Limb (tissue), 2 donors: ENCODE data around the gene ACADS.
A peak's percentile ranks its signal among the peaks of the same experiment; 100 is the strongest.

Experiments
- DNase-seq, 2 donors: peaks; one replicate each; pipeline ENCODE4 v3.0.0-alpha.2; 2016; ENCODE audit errors: extremely low spot score in 2 of 2

Gene ACADS

GRCh38 chr12:120700886-120701285 is 24.7 kb upstream of the ACADS start:
- DNase-seq, result no peak

DNA sequence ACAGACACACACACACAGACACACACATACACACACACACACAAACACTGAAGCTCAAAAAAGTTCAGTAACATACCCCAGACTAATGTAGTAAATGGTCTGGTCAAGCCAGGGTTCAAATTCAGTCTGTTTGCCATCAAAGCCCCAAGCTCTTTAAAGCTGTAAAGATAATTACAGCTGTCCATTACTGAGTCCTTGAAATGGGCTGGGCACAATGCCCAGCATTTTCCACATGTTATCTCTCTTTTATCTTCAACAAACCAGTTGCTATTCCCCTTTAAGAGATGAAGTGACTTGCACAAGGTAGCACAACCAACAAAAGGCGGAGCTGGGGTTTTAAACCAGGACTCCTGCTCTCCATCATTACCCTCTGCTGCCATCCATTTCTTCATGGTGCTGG is 23.0 kb upstream of the ACADS start:
- no peak for DNase-seq

DNA sequence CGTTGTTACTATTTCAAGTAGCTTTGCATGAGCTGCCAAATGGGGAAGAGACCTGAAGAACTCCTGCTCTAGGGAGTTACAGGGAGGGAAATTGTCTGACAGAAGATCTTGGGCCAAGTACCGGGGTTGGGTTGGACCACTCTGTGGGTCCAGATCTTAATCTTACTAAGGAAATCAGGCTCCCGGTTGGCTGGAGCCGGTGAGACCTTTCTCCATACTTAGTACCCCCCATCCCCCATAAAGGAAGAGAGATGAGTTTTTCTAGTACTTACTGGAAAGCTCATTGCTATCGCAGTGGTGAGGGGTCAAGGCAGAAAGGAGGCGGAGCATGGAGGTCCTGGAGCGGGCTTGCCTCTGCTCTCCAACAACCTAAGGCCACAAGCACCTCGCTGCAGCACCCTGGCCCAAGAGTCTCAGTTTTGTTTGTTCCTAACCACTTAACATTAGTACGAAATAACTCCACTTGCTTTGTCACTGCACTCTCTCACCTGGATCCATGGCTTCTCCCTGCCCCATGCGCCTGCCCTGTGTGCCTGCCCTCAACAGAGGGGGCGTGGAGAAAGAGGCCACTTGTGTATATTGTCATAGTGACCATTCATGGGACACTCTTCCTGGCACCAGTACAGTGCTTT is 22.2 kb upstream of the ACADS start:
- DNase-seq, result no peak

GRCh38 chr12:120705618-120706017 is 20.0 kb upstream of the ACADS start:
- DNase-seq, result no peak

- no peak for DNase-seq
Measured at GRCh38 chr12:120706029-120706428, 19.6 kb upstream of the ACADS start.

GRCh38 chr12:120708651-120709050 is 17.0 kb upstream of the ACADS start:
- no peak for DNase-seq

DNA sequence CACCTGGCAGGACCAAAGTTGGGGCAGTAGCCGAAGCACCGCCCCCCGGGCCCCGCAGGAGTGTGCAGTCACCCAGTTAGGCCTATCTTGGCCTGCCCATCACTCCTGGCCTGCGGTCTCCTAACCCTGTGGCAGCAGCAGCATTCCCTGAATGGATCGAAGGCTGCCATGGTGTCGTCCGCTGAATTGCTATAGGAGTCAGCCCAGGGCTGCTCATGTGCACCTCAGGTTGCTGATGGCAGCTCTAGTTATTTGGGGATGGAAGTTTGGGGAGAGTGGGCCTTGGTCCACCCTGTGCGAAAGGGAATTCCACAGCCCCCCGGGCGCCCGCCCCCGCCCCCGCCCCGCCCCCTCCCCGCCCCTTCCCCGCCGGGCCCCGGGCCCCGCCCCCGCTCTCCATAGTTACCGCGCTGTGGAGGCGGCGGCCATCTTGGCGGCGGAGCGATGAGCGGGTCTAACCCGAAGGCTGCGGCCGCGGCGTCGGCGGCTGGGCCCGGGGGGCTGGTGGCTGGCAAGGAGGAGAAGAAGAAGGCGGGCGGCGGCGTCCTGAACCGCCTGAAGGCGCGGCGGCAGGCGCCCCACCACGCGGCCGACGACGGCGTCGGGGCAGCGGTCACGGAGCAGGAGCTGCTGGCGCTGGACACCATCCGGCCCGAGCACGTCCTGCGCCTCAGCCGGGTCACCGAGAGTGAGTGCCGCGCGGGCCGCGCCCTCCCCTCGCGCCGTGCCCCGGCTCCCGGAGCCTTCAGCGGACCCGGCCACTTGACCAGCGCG is 15.4 kb upstream of the ACADS start, which contains the start of gene UNC119B:
UNC119B (plus strand) TSS at position 428 of the 774 bp plus-strand sequence; CDS start at position 445, 17 bp downstream.
- DNase-seq, result peak; percentile 60 to 88

- peak in 1 of 2 donors; percentile 50 for DNase-seq
Measured at GRCh38 chr12:120710805-120711296, 14.8 kb upstream of the ACADS start.

DNA sequence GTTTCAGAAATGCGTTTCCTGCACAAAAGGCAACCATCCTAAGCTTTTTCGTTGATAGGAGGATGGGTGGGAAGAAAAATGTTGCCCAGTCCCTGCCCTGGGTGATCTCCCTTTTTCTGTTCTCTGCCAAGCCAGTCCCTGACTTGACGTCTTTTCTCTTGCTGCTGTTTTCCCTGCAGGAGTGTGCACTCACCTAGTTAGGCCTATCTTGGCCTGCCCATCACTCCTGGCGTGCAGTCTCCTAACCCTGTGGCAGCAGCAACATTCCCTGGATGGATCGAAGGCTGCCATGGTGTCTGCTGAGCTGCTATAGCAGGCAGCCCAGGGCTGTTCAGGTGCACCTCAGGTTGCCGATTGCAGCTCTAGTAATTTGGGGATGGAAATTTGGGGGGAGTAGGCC is 14.2 kb upstream of the ACADS start:
- no peak for DNase-seq

GRCh38 chr12:120712610-120713009 is 13.0 kb upstream of the ACADS start:
- DNase-seq, result no peak

- DNase-seq, result peak; percentile 70 to 88
Measured at GRCh38 chr12:120713861-120714482, 11.7 kb upstream of the ACADS start.

- no peak for DNase-seq
Measured at GRCh38 chr12:120718055-120718454, 7.6 kb upstream of the ACADS start.

- DNase-seq, result no peak
Measured at GRCh38 chr12:120719072-120719471, 6.6 kb upstream of the ACADS start.

GRCh38 chr12:120719496-120720233 is 6.0 kb upstream of the ACADS start:
- DNase-seq, result no peak

- DNase-seq, result no peak
Measured at GRCh38 chr12:120720234-120720986, 5.2 kb upstream of the ACADS start.

- no peak for DNase-seq
Measured at GRCh38 chr12:120720987-120721801, 4.4 kb upstream of the ACADS start.

- no peak for DNase-seq
Measured at GRCh38 chr12:120721866-120722265, 3.8 kb upstream of the ACADS start.

- no peak for DNase-seq
Measured at GRCh38 chr12:120722784-120723183, 2.8 kb upstream of the ACADS start.

DNA sequence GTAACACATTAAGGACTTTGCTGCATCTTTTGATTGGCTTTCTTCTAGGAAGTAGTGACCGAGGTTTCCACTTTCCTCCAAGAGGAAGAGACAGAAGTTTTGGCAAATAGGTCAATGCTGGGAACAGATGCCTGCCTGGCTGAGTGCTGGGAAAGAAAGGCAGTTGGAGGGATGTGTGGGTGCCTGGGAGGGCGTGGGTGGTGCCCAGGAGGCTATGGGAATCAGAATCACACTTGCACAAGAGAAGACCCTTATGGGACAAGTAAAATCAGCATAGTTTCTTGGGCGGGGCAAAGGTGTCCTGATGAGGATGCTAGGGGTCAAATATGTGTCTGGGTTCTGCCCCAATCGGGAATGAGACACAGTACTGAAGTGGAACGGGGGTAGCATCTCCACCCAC is 906 bp upstream of the ACADS start:
- no peak for DNase-seq

- no peak for DNase-seq
Measured at GRCh38 chr12:120725151-120725658, 421 bp upstream of the ACADS start.
